ENCODE data around the gene SIAH1.
"Not testable (repeated sequence)": the region's sequence is repeated elsewhere in the genome, so short reads cannot be mapped to it uniquely, and the experiment has no call there.

Gene SIAH1

GRCh38 chr16:48373258-48374029, 11.8 kb downstream of the SIAH1 start:
- Histone ChIP-seq H3K36me3 (ENCODE audit: control insufficient read depth, insufficient read depth, low read length) (no peaks in the 10 kb centered on the region), H3K4me3 (ENCODE audit: low read depth, low read length) (no peak overlapping the region), H3K27me3 (ENCODE audit: control insufficient read depth, insufficient read depth, low read length) (no peaks in the 10 kb centered on the region), H3K4me1 (ENCODE audit: control insufficient read depth, insufficient read depth, low read length) (peaks cover 36% of the 10 kb centered on the region), H3K27ac (ENCODE audit: low read depth, low read length) (no peak overlapping the region), H3K9me3 (ENCODE audit: control insufficient read depth, insufficient read depth, low read depth, low read length) (no peaks in the 10 kb centered on the region), H3K9ac (ENCODE audit: low read length) (no peak overlapping the region)

- H3K9ac ChIP-seq (ENCODE audit: low read length) = no peak overlapping the region
- H3K4me3 ChIP-seq (ENCODE audit: low read depth, low read length) = no peak overlapping the region
- H3K4me1 ChIP-seq (ENCODE audit: control insufficient read depth, insufficient read depth, low read length) = peaks cover 36% of the 10 kb centered on the region
- H3K27me3 ChIP-seq (ENCODE audit: control insufficient read depth, insufficient read depth, low read length) = no peaks in the 10 kb centered on the region
- H3K36me3 ChIP-seq (ENCODE audit: control insufficient read depth, insufficient read depth, low read length) = no peaks in the 10 kb centered on the region
- no peaks in the 10 kb centered on the region for H3K9me3 ChIP-seq (ENCODE audit: control insufficient read depth, insufficient read depth, low read depth, low read length)
- no peak overlapping the region for H3K27ac ChIP-seq (ENCODE audit: low read depth, low read length)
Observed at GRCh38 chr16:48372744-48373143, 12.5 kb downstream of the SIAH1 start.

DNA sequence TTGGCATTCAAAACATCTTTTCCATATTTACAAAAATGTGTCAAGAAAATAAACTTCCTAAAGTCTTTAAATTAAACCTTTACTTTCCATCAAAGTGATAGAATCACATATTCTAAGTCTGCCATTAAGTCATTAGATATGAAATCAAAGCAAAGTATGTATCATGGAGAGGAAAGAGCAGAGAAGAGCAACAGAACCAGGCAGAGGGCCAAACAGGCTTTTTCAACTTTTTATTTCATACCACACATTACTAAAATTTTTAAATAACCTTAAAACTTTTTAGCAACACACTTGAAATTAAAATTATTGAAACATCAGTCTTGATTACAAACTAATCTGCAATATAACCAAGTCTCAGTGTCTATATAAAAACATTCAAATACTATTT, 13.8 kb downstream of the SIAH1 start:
- no peak overlapping the region for H3K27ac ChIP-seq (ENCODE audit: low read depth, low read length)

DNA sequence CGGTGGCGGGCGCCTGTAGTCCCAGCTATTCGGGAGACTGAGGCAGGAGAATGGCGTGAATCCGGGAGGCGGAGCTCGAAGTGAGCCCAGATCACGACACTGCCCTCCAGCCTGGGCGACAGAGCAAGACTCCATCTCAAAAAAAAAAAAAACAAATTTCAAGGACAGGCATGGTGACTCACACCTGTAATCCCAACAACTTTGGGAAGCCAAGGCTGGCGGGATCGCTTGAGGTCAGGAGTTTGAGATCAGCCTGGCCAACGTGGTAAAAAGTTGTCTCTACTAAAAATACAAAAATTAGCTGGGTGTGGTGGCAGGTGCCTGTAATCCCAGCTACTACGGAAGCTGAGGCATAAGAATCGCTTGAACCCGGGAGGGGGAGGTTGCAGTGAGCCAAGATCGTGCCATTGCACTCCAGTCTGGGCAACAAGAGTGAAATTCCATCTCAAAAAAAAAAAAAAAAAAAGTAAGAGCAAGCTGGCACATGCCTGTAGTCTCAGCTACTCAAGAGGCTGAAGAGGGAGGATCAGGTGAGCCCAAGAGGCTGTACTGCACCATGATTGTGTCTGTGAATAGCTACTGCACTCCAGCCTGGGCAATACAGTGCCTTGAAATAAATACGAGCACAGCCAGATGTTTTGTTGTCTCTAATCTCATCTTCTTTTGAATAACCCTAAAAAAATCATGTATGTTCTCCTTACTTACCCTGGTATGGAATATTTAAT, 14.4 kb downstream of the SIAH1 start:
- H3K4me1 ChIP-seq (ENCODE audit: control insufficient read depth, insufficient read depth, low read length) = peaks cover 45% of the 10 kb centered on the region
- H3K27me3 ChIP-seq (ENCODE audit: control insufficient read depth, insufficient read depth, low read length); H3K36me3 ChIP-seq (ENCODE audit: control insufficient read depth, insufficient read depth, low read length); H3K9me3 ChIP-seq (ENCODE audit: control insufficient read depth, insufficient read depth, low read depth, low read length); H3K27ac ChIP-seq (ENCODE audit: low read depth, low read length); H3K4me3 ChIP-seq (ENCODE audit: low read depth, low read length); H3K9ac ChIP-seq (ENCODE audit: low read length): not testable (repeated sequence)

More for the DNA sequence above, 13.8 kb downstream of the SIAH1 start:
- Histone ChIP-seq H3K9ac (ENCODE audit: low read length) (no peak overlapping the region), H3K36me3 (ENCODE audit: control insufficient read depth, insufficient read depth, low read length) (no peaks in the 10 kb centered on the region), H3K4me1 (ENCODE audit: control insufficient read depth, insufficient read depth, low read length) (peaks cover 45% of the 10 kb centered on the region), H3K9me3 (ENCODE audit: control insufficient read depth, insufficient read depth, low read depth, low read length) (no peaks in the 10 kb centered on the region), H3K27me3 (ENCODE audit: control insufficient read depth, insufficient read depth, low read length) (no peaks in the 10 kb centered on the region), H3K4me3 (ENCODE audit: low read depth, low read length) (no peak overlapping the region)

DNA sequence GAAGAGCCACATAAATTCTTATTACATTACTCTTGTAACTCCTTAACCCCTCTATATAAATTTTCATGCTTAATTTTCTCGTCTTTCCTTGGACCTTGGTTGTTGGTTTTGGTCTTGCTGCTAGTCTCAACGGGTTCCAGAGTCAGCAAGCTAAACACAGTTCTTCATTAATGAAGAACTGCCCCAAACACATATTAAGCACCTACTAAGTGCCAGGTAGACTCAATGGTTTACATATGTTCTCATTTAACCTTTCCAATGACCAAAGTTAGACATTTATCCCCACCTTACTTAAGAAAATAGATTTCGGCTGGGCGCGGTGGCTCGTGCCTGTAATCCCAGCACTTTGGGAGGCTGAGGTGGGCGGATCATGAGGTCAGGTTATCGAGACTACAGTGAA, 15.0 kb downstream of the SIAH1 start:
- no peak overlapping the region for H3K9ac ChIP-seq (ENCODE audit: low read length)
- H3K36me3 ChIP-seq (ENCODE audit: control insufficient read depth, insufficient read depth, low read length) = no peaks in the 10 kb centered on the region
- H3K27ac ChIP-seq (ENCODE audit: low read depth, low read length) = no peak overlapping the region
- peaks cover 47% of the 10 kb centered on the region for H3K4me1 ChIP-seq (ENCODE audit: control insufficient read depth, insufficient read depth, low read length)
- H3K4me3 ChIP-seq (ENCODE audit: low read depth, low read length) = no peak overlapping the region
- no peaks in the 10 kb centered on the region for H3K27me3 ChIP-seq (ENCODE audit: control insufficient read depth, insufficient read depth, low read length)
- no peaks in the 10 kb centered on the region for H3K9me3 ChIP-seq (ENCODE audit: control insufficient read depth, insufficient read depth, low read depth, low read length)

DNA sequence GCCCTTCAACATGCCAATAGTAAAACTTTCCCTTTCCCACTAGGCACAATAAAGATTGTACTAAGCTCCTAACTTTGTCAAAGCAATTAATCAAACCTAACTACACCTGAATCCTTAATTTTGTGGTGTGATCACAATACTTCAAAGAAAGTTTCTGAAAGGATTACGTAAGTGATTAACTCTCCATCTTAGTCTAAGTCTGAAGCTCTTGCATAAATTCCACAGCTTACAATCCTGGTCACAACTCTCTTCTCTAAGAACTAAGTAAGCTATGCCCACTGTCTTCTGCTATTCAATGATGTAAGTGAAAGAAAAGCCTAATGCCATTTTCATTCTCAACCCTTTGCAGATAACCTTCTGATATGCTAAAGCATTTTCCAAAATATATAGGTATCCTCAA, 15.4 kb downstream of the SIAH1 start:
- H3K9ac ChIP-seq (ENCODE audit: low read length) = no peak overlapping the region
- no peaks in the 10 kb centered on the region for H3K27me3 ChIP-seq (ENCODE audit: control insufficient read depth, insufficient read depth, low read length)
- H3K4me1 ChIP-seq (ENCODE audit: control insufficient read depth, insufficient read depth, low read length) = peaks cover 47% of the 10 kb centered on the region
- no peaks in the 10 kb centered on the region for H3K36me3 ChIP-seq (ENCODE audit: control insufficient read depth, insufficient read depth, low read length)
- no peak overlapping the region for H3K4me3 ChIP-seq (ENCODE audit: low read depth, low read length)
- no peak overlapping the region for H3K27ac ChIP-seq (ENCODE audit: low read depth, low read length)
- H3K9me3 ChIP-seq (ENCODE audit: control insufficient read depth, insufficient read depth, low read depth, low read length) = no peaks in the 10 kb centered on the region

- no peaks in the 10 kb centered on the region for H3K36me3 ChIP-seq (ENCODE audit: control insufficient read depth, insufficient read depth, low read length)
- H3K9ac ChIP-seq (ENCODE audit: low read length) = no peak overlapping the region
- no peak overlapping the region for H3K4me3 ChIP-seq (ENCODE audit: low read depth, low read length)
- H3K9me3 ChIP-seq (ENCODE audit: control insufficient read depth, insufficient read depth, low read depth, low read length) = no peaks in the 10 kb centered on the region
- H3K4me1 ChIP-seq (ENCODE audit: control insufficient read depth, insufficient read depth, low read length) = peaks cover 38% of the 10 kb centered on the region
- peak overlapping the region; percentile 9; the same call in 1 of the 2 replicates for H3K27ac ChIP-seq (ENCODE audit: low read depth, low read length)
- no peaks in the 10 kb centered on the region for H3K27me3 ChIP-seq (ENCODE audit: control insufficient read depth, insufficient read depth, low read length)
Observed at GRCh38 chr16:48367441-48368049, 17.7 kb downstream of the SIAH1 start.

- H3K9me3 ChIP-seq (ENCODE audit: control insufficient read depth, insufficient read depth, low read depth, low read length) = no peaks in the 10 kb centered on the region
- H3K4me1 ChIP-seq (ENCODE audit: control insufficient read depth, insufficient read depth, low read length) = peaks cover 38% of the 10 kb centered on the region
- no peaks in the 10 kb centered on the region for H3K27me3 ChIP-seq (ENCODE audit: control insufficient read depth, insufficient read depth, low read length)
- H3K36me3 ChIP-seq (ENCODE audit: control insufficient read depth, insufficient read depth, low read length) = peaks cover 8% of the 10 kb centered on the region
- H3K4me3 ChIP-seq (ENCODE audit: low read depth, low read length) = peak overlapping the region; percentile 73
- H3K27ac ChIP-seq (ENCODE audit: low read depth, low read length) = peak overlapping the region; percentile 72
- H3K9ac ChIP-seq (ENCODE audit: low read length) = peak overlapping the region; percentile 82
Observed at GRCh38 chr16:48366165-48367093, 18.8 kb downstream of the SIAH1 start.

DNA sequence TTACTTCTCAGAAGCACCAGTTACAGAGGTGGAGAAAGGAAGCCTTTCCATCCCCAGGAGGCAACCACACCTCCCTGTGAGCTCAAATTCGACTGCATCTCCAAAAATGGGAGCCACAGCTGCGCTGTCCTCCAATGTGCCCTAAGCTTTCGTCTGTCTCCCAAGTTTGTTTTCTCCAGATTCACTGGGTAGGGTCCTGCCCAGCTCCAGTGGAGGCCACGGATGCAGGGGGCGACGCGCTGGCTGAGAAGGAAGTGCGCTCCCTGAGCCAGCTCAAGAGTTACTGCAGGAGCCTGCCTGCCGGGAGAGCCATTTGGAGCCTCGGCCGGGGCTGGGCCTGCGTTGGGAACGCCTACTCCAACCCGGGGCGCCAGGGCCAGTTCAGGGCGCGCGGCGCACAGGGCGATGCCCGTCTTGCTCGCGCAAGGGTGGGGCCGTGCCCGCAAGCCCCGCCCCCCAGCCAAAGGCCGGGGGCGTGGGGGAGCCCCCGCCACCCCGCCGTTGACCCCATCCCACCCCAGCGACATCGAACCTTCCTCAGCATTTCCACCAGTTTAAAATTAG, 19.5 kb downstream of the SIAH1 start:
- H3K36me3 ChIP-seq (ENCODE audit: control insufficient read depth, insufficient read depth, low read length) = peaks cover 9% of the 10 kb centered on the region
- H3K9ac ChIP-seq (ENCODE audit: low read length) = peak overlapping the region; percentile 87
- no peaks in the 10 kb centered on the region for H3K27me3 ChIP-seq (ENCODE audit: control insufficient read depth, insufficient read depth, low read length)
- H3K4me1 ChIP-seq (ENCODE audit: control insufficient read depth, insufficient read depth, low read length) = peaks cover 38% of the 10 kb centered on the region
- H3K9me3 ChIP-seq (ENCODE audit: control insufficient read depth, insufficient read depth, low read depth, low read length) = no peaks in the 10 kb centered on the region
- peak overlapping the region; percentile 72 for H3K27ac ChIP-seq (ENCODE audit: low read depth, low read length)
- H3K4me3 ChIP-seq (ENCODE audit: low read depth, low read length) = peak overlapping the region; percentile 73

GRCh38 chr16:48365025-48365600, 20.1 kb downstream of the SIAH1 start:
- H3K27ac ChIP-seq (ENCODE audit: low read depth, low read length) = peak overlapping the region; percentile 66
- peaks cover 35% of the 10 kb centered on the region for H3K4me1 ChIP-seq (ENCODE audit: control insufficient read depth, insufficient read depth, low read length)
- no peaks in the 10 kb centered on the region for H3K27me3 ChIP-seq (ENCODE audit: control insufficient read depth, insufficient read depth, low read length)
- H3K36me3 ChIP-seq (ENCODE audit: control insufficient read depth, insufficient read depth, low read length) = peaks cover 9% of the 10 kb centered on the region
- H3K9ac ChIP-seq (ENCODE audit: low read length) = peak overlapping the region; percentile 87
- no peaks in the 10 kb centered on the region for H3K9me3 ChIP-seq (ENCODE audit: control insufficient read depth, insufficient read depth, low read depth, low read length)
- peak overlapping the region; percentile 73 for H3K4me3 ChIP-seq (ENCODE audit: low read depth, low read length)
